Activated CD4-positive, alpha-beta T cell treated with anti-CD3 and anti-CD28 coated beads, Interleukin-2, amount 10 ng/mL, durations not matched to agents 24 days and 14 days (primary cell): Measurements from ENCODE around the gene ZNF850. TPM values are rescaled to one million over a fixed set of nuclear protein-coding genes. Genes with fewer than 3 reads are reported as not detected.
"Not testable (repeated sequence)": the region's sequence is repeated elsewhere in the genome, so short reads cannot be mapped to it uniquely, and the experiment has no call there.

Experiments
- DNase-seq: peaks from one replicate; pipeline ENCODE4 v3.0.0; 2022
- H3K27ac Mint-ChIP-seq: one replicate; pipeline ENCODE4 v1.8.0; 2022; ENCODE audit warnings: mild to moderate bottlenecking, mixed read lengths
- H3K27me3 Mint-ChIP-seq: one replicate; pipeline ENCODE4 v1.8.0; 2022; ENCODE audit warnings: mixed read lengths
- H3K36me3 Mint-ChIP-seq: one replicate; pipeline ENCODE4 v1.8.0; 2022; ENCODE audit warnings: low read depth, mild to moderate bottlenecking, mixed read lengths
- H3K4me1 Mint-ChIP-seq: one replicate; pipeline ENCODE4 v1.8.0; 2021; ENCODE audit warnings: mixed read lengths
- H3K4me3 Mint-ChIP-seq: one replicate; pipeline ENCODE4 v1.8.0; 2022; ENCODE audit warnings: mild to moderate bottlenecking, moderate library complexity, mixed read lengths
- H3K9me3 Mint-ChIP-seq: one replicate; pipeline ENCODE4 v1.8.0; 2021; ENCODE audit warnings: mixed read lengths
- intact Hi-C: fragments of 100-400 bp; cut with micrococcal nuclease; formaldehyde crosslinking; loops from one replicate; pipeline ENCODE4 v1.15.1; 2023
- total RNA-seq: library from RNA; stranded (reverse); gene quantifications from 2 replicates; pipeline ENCODE4 v1.2.3, GENCODE V29; 2022

The ZNF850 gene
- total RNA-seq, 1 donor from 2014 or later: 3.8 TPM

DNA sequence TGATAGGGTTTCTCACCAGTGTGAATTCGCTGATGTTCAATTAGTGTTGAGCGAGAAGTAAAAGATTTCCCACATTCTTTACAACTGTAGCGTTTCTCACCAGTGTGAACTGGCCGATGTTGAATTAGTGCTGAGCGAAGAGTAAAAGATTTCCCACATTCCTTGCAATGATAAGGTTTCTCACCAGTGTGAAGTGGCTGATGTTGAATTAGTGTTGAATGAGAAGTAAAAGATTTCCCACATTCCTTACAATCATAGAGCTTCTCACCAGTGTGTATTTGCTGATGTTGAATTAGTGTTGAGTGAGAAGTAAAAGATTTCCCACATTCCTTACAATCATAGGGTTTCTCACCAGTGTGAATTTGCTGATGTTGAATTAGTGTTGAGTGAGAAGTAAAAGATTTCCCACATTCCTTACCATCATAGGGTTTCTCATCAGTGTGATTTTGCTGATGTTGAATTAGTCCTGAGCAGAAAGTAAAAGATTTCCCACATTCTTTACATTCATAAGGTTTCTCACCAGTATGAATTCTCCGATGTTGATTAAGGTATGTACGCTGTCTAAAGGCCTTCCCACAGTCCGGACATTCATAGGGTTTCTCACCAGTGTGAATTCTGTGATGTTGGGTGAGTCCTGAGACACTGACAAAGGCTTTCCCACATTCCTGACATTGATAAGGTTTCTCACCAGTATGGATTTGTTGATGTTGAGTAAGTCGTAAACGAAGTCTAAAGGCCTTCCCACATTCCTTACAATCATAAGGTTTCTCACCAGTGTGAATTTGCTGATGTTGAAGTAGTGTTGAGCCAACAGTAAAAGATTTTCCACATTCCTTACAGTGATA lies 24.0 kb downstream of the ZNF850 start:
- intact Hi-C loops: no loop called here
- Mint-ChIP-seq H3K9me3 (peaks cover 32% of the 10 kb centered on the region), H3K27ac (no peak overlapping the region), H3K36me3 (peaks cover 86% of the 10 kb centered on the region), H3K27me3 (no peaks in the 10 kb centered on the region), H3K4me3 (no peak overlapping the region), H3K4me1 (no peaks in the 10 kb centered on the region)
- no peak for DNase-seq

DNA sequence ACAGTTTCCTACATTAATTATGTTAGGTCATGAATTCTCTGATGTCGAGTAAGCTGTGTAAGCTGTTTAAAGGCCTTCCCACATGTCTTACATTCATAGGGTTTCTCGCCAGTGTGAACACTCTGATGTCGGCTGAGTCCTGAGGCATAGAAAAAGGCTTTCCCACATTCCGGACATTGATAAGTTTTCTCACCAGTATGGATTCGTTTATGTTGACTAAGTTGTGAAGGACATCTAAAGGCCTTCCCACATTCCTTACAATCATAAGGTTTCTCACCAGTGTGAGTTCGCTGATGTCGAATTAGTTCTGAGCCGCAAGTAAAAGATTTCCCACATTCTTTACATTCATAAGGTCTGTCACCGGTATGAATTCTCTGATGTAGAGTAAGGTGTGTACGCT lies 24.9 kb downstream of the ZNF850 start:
- H3K4me3 Mint-ChIP-seq: no peak overlapping the region
- DNase-seq: no peak
- peaks cover 84% of the 10 kb centered on the region for H3K36me3 Mint-ChIP-seq
- no peaks in the 10 kb centered on the region for H3K4me1 Mint-ChIP-seq
- no peaks in the 10 kb centered on the region for H3K27me3 Mint-ChIP-seq
- peaks cover 32% of the 10 kb centered on the region for H3K9me3 Mint-ChIP-seq
- H3K27ac Mint-ChIP-seq: no peak overlapping the region
- intact Hi-C loops: no loop called here

DNA sequence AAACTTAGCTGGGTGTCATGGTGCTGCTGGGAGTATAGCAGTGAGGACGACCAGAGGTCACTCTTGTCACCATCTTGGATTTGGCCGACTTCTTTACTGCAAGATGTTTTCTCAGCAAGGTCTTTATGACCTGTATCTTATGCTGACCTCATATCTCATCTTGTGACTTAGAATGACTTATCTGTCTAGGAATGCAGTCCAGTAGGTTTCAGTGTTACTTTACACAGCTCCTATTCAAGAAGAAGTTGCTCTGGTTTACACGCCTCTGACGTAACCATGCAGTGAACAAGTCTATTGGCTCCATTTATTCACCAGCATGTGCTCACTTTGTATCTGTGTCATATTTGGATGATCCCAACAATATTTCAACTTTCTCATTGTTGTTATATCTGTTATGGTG lies 26.7 kb downstream of the ZNF850 start:
- DNase-seq: no peak
- H3K4me1 Mint-ChIP-seq: no peaks in the 10 kb centered on the region
- no peaks in the 10 kb centered on the region for H3K27me3 Mint-ChIP-seq
- peaks cover 29% of the 10 kb centered on the region for H3K9me3 Mint-ChIP-seq
- H3K4me3 Mint-ChIP-seq: no peak overlapping the region
- peaks cover 72% of the 10 kb centered on the region for H3K36me3 Mint-ChIP-seq
- H3K27ac Mint-ChIP-seq: no peak overlapping the region
- intact Hi-C loops: no loop called here

DNA sequence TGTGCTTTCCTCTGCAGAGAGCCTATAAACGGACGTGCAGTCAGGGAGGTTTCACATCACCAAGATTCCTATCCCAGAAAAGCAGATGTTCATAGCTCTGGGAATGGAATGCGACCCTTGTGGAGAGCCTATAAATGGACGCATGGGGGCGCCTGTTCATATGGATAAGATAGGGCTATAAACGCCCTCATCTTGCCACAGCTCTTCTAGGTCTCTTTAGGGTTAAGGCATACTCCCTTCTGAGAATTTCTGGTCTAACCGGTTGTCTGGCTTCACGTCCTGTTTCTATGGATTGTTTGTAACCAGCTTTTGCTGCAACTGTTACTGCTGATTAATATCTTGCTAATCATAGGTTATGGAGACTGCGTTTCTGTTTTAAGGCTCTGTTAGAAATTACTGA lies 36.4 kb downstream of the ZNF850 start:
- Mint-ChIP-seq H3K9me3 (peaks cover 42% of the 10 kb centered on the region), H3K36me3 (peaks cover 18% of the 10 kb centered on the region)
- H3K27me3 Mint-ChIP-seq, H3K4me1 Mint-ChIP-seq, H3K27ac Mint-ChIP-seq, intact Hi-C loops, DNase-seq, H3K4me3 Mint-ChIP-seq: not testable (repeated sequence)

DNA sequence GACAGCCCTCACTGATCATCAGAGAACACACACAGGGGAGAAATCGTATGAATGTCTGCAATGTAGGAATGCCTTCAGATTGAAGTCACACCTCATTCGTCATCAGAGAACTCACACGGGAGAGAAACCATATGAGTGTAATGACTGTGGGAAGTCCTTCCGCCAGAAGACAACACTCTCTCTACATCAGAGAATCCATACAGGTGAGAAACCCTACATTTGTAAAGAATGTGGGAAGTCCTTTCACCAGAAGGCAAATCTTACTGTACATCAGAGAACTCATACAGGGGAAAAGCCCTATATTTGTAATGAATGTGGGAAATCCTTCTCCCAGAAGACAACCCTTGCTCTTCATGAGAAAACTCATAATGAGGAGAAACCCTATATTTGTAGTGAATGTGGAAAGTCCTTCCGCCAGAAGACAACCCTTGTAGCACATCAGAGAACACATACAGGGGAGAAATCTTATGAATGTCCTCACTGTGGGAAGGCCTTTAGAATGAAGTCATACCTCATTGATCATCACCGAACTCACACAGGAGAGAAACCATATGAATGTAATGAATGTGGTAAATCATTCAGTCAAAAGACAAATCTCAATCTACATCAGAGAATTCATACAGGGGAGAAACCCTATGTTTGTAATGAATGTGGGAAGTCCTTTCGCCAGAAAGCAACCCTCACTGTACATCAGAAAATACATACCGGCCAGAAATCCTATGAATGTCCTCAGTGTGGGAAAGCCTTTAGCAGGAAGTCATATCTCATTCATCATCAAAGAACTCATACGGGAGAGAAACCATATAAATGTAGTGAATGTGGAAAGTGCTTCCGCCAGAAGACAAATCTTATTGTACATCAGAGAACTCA lies 52.7 kb downstream of the ZNF850 start:
- Mint-ChIP-seq H3K4me3 (no peak overlapping the region), H3K27me3 (no peaks in the 10 kb centered on the region), H3K27ac (no peak overlapping the region), H3K9me3 (peaks cover 19% of the 10 kb centered on the region), H3K4me1 (no peaks in the 10 kb centered on the region), H3K36me3 (peaks cover 59% of the 10 kb centered on the region)
- intact Hi-C loops: no loop called here
- no peak for DNase-seq

DNA sequence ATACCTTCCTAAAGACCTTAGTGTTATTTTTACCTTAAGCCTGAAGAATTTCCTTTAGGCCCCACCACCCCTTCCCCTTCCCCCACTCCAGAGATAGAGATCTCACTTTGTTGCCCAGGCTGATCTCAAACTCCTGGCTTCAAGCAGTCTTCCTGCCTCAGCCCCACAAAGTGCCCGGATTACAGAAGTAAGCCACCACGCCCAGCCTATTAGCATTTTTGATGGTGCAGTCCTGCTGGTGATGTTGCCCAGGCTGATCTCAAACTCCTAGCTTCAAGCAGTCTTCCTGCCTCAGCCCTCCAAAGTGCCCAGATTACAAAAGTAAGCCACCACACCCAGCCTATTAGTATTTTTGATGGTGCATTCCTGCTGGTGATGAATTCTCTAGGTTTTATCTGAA lies 63.2 kb downstream of the ZNF850 start:
- H3K36me3 Mint-ChIP-seq: peaks cover 87% of the 10 kb centered on the region
- no peak for DNase-seq
- H3K27me3 Mint-ChIP-seq: no peaks in the 10 kb centered on the region
- intact Hi-C loops: no loop called here
- H3K27ac Mint-ChIP-seq: no peak overlapping the region
- no peak overlapping the region for H3K4me3 Mint-ChIP-seq
- H3K4me1 Mint-ChIP-seq: no peaks in the 10 kb centered on the region
- peaks cover 30% of the 10 kb centered on the region for H3K9me3 Mint-ChIP-seq

DNA sequence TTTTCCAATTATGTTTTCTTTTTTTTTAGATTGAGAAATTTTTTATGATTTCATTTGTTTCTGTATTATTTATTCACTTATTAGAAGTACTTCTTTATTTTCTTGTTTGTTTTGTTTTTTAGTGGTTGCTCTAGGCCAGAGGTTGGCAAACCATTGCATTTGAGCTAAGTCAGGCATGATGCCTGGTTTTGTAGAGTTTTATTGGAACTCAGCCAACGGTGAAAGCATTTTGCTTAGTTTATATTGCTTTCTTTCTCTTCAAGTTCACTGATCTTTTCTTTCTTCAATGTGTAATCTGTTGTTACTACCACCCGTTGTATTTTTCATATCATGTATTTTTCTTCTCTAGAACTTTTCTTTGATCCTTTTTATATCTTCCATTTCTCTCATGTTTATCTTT lies 65.5 kb downstream of the ZNF850 start:
- intact Hi-C loops: no loop called here
- Mint-ChIP-seq H3K4me1 (no peaks in the 10 kb centered on the region), H3K9me3 (peaks cover 26% of the 10 kb centered on the region), H3K36me3 (peaks cover 76% of the 10 kb centered on the region), H3K4me3 (no peak overlapping the region), H3K27me3 (no peaks in the 10 kb centered on the region), H3K27ac (no peak overlapping the region)
- no peak for DNase-seq

DNA sequence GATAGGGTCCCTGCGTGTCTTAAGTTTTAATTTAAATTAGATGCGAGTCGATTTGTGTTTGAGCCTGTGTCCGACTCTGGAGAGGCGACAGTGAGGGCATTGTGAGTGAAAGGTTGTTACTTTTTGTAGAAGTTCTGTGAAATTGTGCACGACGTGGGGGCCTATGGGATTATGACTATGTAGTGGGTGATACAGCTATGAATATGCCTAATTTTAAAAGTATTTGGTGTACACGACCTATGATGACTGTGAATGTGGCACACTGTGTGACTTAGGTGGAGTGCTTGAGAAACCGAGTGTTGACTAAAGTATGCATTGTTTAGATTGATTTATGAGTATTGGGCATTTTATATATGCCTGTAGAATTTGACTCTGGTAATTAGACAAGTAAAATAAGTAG lies 84.5 kb downstream of the ZNF850 start:
- intact Hi-C loops: loop anchor here (5.0 to 10.0 kb wide), 6 partner anchors 149 to 687 kb away; partner anchors contain the start of genes ZNF383, ZNF420, ZNF527 and ZNF568
- H3K4me3 Mint-ChIP-seq: peak overlapping the region; percentile 98
- no peaks in the 10 kb centered on the region for H3K27me3 Mint-ChIP-seq

DNA sequence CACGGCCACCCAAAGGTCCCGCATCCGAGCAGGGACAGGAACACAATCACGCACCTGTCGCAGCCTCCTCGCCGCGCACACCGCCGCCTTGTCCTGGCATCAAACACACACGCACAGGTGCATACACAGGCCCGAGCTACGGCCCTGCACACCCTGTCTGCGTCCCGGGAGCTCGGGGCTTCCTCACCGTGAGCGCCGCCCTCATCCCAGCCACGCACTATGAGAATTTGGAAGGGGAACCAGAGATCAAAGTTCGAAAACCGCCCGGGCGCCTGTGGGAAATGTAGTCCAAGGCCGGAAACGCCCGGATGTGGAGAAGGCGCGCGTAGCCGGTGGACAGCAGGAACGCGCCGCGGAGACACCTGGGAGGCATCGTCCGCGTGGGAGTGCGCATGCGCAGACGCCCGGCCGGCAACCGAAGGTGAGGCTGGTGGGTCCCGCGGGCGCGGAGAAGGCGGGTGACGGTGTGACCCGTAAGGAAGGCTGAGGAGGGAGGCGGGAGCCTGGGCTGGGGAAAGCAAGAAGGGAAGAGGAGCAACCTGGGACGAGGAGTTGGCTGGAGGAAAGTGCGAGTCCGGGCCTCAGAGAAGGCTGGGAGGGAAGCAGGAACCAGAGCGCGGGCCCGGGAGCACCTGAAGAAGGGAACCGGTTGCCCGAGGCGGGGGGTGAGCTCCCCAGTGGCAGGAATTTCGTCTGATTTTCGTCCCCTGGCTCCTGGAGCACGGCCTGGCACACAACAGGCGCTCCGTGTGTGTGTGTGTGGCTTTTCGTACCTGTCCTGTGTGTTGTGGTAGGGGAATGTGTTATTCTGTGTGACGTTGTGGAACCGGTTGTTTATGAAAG lies 85.2 kb downstream of the ZNF850 start, which contains the start of gene ZNF567:
Gene ZNF567 (plus strand): TSS at position 399 of the 843 bp plus-strand sequence. CDS start 7,256 bp downstream, outside the sequence.
- peak within 1 kb of the TSS; percentile 98 for H3K4me3 Mint-ChIP-seq
- H3K9me3 Mint-ChIP-seq: peaks cover 23% of the 10 kb centered on the region
- H3K27ac Mint-ChIP-seq: peak within 1 kb of the TSS; percentile 95
- DNase-seq: peak; percentile 99
- intact Hi-C loops: loop anchor here (1.0 to 10.0 kb wide), 14 partner anchors 21 to 687 kb away; partner anchors contain the start of genes ZNF345, ZNF382, ZNF383 and ZNF420
- no peaks in the 10 kb centered on the region for H3K27me3 Mint-ChIP-seq
- peaks cover 28% of the 10 kb centered on the region for H3K4me1 Mint-ChIP-seq
- H3K36me3 Mint-ChIP-seq: peaks cover 70% of the 10 kb centered on the region

More for the DNA sequence above, 84.5 kb downstream of the ZNF850 start:
- peaks cover 73% of the 10 kb centered on the region for H3K36me3 Mint-ChIP-seq
- no peak for DNase-seq
- H3K27ac Mint-ChIP-seq: peak overlapping the region; percentile 95
- H3K4me1 Mint-ChIP-seq: peaks cover 28% of the 10 kb centered on the region
- peaks cover 21% of the 10 kb centered on the region for H3K9me3 Mint-ChIP-seq

DNA sequence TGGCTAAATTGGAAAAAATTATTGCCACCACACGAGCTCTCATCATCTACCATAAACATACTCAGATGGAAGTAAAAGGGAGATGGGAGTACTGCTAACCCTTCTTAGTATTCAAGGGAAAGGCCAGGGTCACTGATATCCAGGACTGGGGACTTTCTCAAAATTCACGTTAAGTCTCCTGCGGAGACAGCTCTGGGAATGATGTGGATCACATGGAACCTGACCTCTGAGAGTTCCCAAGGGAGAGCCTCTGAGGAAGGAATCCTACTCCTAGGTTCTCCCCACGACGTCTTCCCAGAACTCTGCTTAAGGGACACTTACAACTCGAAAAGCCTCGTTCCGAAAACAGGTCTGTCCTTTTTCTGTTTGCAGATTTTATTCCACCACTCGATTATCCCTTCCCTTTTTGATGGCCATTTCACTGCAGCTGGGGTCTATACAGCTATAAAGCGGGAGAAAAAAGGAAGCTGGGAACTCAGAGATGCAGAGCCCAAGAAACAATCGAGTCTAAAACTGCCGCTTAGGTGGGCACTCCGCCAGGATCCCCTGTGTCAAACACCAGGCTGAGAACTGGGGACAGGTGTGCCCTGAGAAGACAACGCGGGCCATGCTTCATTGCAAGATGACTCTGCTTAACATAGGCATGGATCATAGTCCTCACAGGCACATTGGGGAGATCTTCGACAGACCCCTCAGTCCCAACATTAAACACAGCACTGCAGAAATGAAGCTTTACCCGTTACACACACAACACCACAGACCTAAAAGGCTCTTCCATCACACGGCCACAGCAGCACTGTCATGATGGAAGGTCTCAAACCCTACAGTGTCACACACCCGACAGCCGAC lies 86.0 kb downstream of the ZNF850 start:
- intact Hi-C loops: loop anchor here (1.0 to 10.0 kb wide), 14 partner anchors 20 to 688 kb away; partner anchors contain the start of genes ZNF345, ZNF382, ZNF383 and ZNF420
- Mint-ChIP-seq H3K36me3 (peaks cover 66% of the 10 kb centered on the region), H3K27ac (peak overlapping the region; percentile 95), H3K4me3 (peak overlapping the region; percentile 98), H3K27me3 (no peaks in the 10 kb centered on the region), H3K9me3 (peaks cover 16% of the 10 kb centered on the region), H3K4me1 (peaks cover 28% of the 10 kb centered on the region)
- DNase-seq: no peak

DNA sequence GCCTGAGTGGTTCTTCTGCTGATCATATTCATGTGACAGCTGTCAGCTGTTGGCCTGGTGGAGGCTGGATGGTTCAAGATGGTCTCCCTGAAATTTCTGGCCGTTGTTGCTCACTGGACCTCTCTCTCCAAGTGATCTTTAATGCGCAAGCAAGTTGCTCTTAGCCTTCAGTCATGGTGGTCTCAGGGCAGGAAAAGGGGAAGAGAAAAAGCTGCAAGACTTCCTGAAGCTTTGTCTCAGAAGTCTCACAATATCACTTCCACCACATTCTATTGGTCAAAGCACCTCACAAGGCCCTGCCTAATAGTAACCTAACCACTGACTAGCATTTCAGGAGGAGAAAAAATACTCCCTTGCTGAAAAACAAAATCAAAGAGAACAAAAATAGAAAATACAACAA lies 86.8 kb downstream of the ZNF850 start:
- Mint-ChIP-seq H3K27me3 (no peaks in the 10 kb centered on the region), H3K27ac (no peak overlapping the region), H3K4me3 (peak overlapping the region; percentile 98), H3K4me1 (peaks cover 28% of the 10 kb centered on the region), H3K36me3 (peaks cover 66% of the 10 kb centered on the region), H3K9me3 (peaks cover 21% of the 10 kb centered on the region)
- intact Hi-C loops: loop anchor here (2.0 to 10.0 kb wide), 7 partner anchors 113 to 689 kb away; partner anchors contain the start of genes ZNF383, ZNF420, ZNF527 and ZNF529
- peak; percentile 50 for DNase-seq

DNA sequence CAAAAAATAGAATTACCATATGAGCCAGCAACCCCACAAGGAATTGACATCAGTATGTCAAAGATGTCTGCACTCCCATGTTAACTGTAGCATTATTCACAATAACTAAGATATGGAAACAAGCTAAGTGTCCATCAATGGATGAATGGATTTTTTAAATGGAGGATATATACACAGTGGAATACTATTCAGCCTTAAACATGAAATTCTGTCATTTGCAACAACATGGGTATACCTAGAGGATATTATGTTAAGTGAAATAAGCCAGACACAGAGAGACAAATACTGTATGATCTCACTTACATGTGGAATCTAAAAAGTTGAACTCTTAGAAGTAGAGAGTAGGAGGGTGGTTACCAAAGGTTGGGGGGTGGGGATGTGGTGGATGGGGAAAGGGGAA lies 93.2 kb downstream of the ZNF850 start:
- Mint-ChIP-seq H3K4me3 (no peak overlapping the region), H3K27me3 (no peaks in the 10 kb centered on the region), H3K9me3 (peaks cover 27% of the 10 kb centered on the region), H3K36me3 (peaks cover 52% of the 10 kb centered on the region), H3K27ac (no peak overlapping the region), H3K4me1 (no peaks in the 10 kb centered on the region)
- intact Hi-C loops: no loop called here
- no peak for DNase-seq
